Naive thymus-derived CD4-positive, alpha-beta T cell (primary cell): ENCODE data around the gene DNAJC10. TPM values are rescaled to one million over a fixed set of nuclear protein-coding genes. Genes with fewer than 3 reads are reported as not detected.

ENCODE experiments used
- ATAC-seq: fragments of 150-1000 bp; cut with Tn5 transposase; 2 replicates; pipeline ENCODE4 v1.10.0; 2021; ENCODE audit warnings: mild to moderate bottlenecking, moderate library complexity
- CTCF ChIA-PET: fragments of 350-600 bp; sonication (Branson Sonifier 250); formaldehyde crosslinking; loops from one replicate; lab custom pipeline; 2021; ENCODE audit warnings: antibody characterized with exemption; lab: Charles Lee
- POLR2A ChIA-PET: fragments of 350-600 bp; sonication (Branson Sonifier 250); formaldehyde crosslinking; loops from one replicate; lab custom pipeline; 2021; ENCODE audit warnings: antibody characterized with exemption, inconsistent platforms; lab: Charles Lee
- DNase-seq, 9 donors: peaks; one replicate each; pipeline versions ENCODE4 v3.0.0 to v3.0.0-alpha.2; 2020 to 2022; ENCODE audit warnings: mixed read lengths in 1 of 9
- H3K27ac ChIP-seq: one replicate; pipeline ENCODE4 v1.7.0; 2013; ENCODE audit warnings: mild to moderate bottlenecking, low read depth, low read length, moderate library complexity
- H3K27me3 ChIP-seq, 2 donors: one replicate each; pipeline ENCODE4 v1.7.0; 2013; ENCODE audit warnings: low read length in 2 of 2, mild to moderate bottlenecking in 2 of 2, moderate library complexity in 2 of 2; ENCODE audit not compliant: control insufficient read depth in 2 of 2, insufficient read depth in 2 of 2
- H3K36me3 ChIP-seq, 3 experiments: 1 replicate in 2 of 3; 2 replicates in 1 of 3; pipeline ENCODE4 v1.7.0; 2013; ENCODE audit warnings: low read length in 3 of 3, mild to moderate bottlenecking in 3 of 3, moderate library complexity in 1 of 3; ENCODE audit not compliant: insufficient read depth in 3 of 3, control insufficient read depth in 2 of 3
- H3K4me1 ChIP-seq, 2 donors: one replicate each; pipeline ENCODE4 v1.7.0; 2013; ENCODE audit warnings: low read length in 2 of 2, mild to moderate bottlenecking in 2 of 2, moderate library complexity in 1 of 2; ENCODE audit not compliant: control insufficient read depth in 2 of 2, insufficient read depth in 2 of 2
- H3K4me3 ChIP-seq: 2 replicates; pipeline ENCODE4 v1.7.0; 2013; ENCODE audit warnings: mild to moderate bottlenecking, low read length
- H3K9me3 ChIP-seq, 3 experiments: 1 replicate in 2 of 3; 2 replicates in 1 of 3; pipeline ENCODE4 v1.7.0; 2013; ENCODE audit warnings: low read length in 3 of 3; ENCODE audit not compliant: control insufficient read depth in 2 of 3
- H3K27ac Mint-ChIP-seq, 9 donors: one replicate each; pipeline ENCODE4 v1.8.0; 2020 to 2022; ENCODE audit warnings: mixed read lengths in 9 of 9, mild to moderate bottlenecking in 8 of 9, moderate library complexity in 5 of 9, inconsistent platforms in 2 of 9
- H3K27me3 Mint-ChIP-seq, 5 donors: one replicate each; pipeline ENCODE4 v1.8.0; 2021 to 2022; ENCODE audit warnings: mixed read lengths in 5 of 5, mild to moderate bottlenecking in 1 of 5
- H3K36me3 Mint-ChIP-seq, 5 donors: one replicate each; pipeline ENCODE4 v1.8.0; 2020 to 2022; ENCODE audit warnings: mixed read lengths in 5 of 5, mild to moderate bottlenecking in 3 of 5, inconsistent platforms in 1 of 5
- H3K4me1 Mint-ChIP-seq, 7 donors: one replicate each; pipeline ENCODE4 v1.8.0; 2020 to 2022; ENCODE audit warnings: mixed read lengths in 7 of 7, mild to moderate bottlenecking in 3 of 7, inconsistent platforms in 1 of 7
- H3K4me3 Mint-ChIP-seq, 10 donors: one replicate each; pipeline ENCODE4 v1.8.0; 2020 to 2022; ENCODE audit warnings: mild to moderate bottlenecking in 10 of 10, mixed read lengths in 10 of 10, moderate library complexity in 6 of 10, inconsistent platforms in 2 of 10
- H3K9me3 Mint-ChIP-seq, 11 donors: one replicate each; pipeline ENCODE4 v1.8.0; 2020 to 2022; ENCODE audit warnings: mixed read lengths in 11 of 11, mild to moderate bottlenecking in 4 of 11, inconsistent platforms in 1 of 11, moderate library complexity in 1 of 11
- intact Hi-C, 2 donors: fragments of 100-400 bp; cut with micrococcal nuclease; formaldehyde crosslinking; loops; one replicate each; pipeline ENCODE4 v1.15.1; 2023
- polyA plus RNA-seq, 2 donors: library from polyadenylated mRNA; unstranded; fragments of 300-500 nt; fragmentation: Illumina TruSeq; gene quantifications; one replicate each; pipeline ENCODE4 v1.2.3, GENCODE V29; 2021
- total RNA-seq, 6 experiments: library from RNA in 5 of 6; stranded (reverse) in 5 of 6; gene quantifications; 1 replicate in 5 of 6; 2 replicates in 1 of 6; pipeline ENCODE4 v1.2.3 and lab custom pipeline; 2021 to 2026

DNAJC10 gene
- 10 to 100 TPM; 35.9 to 70.4 (median 55.6) TPM for total RNA-seq
- polyA plus RNA-seq: 10 to 100 TPM; 39.3 to 52.8 TPM
- total RNA-seq (lab: John Stamatoyannopoulos, UW): 50.7 reads per million, percentile 71 among the genes with 10 or more reads in this experiment

GRCh38 chr2:182715892-182716649 is at the start of gene DNAJC10:
Gene DNAJC10 (plus strand): TSS chr2:182716257. CDS start chr2:182718087, 1,830 bp downstream.
- Mint-ChIP-seq H3K36me3 (peaks cover 0 to 6% (median 4%) of the 10 kb centered on the region in 5 donors), H3K27me3 (peaks cover 0 to 11% (median under 1%) of the 10 kb centered on the region in 5 donors), H3K27ac (no peak within 1 kb of the TSS), H3K4me3 (no peak within 1 kb of the TSS), H3K9me3 (no peaks in the 10 kb centered on the region), H3K4me1 (peaks cover 0 to 13% (median 9%) of the 10 kb centered on the region in 7 donors)
- DNase-seq: peak; percentile 79 to 91 (median 86)
- ATAC-seq: peak; percentile 91
- Histone ChIP-seq H3K4me1 (peaks cover 9 to 16% of the 10 kb centered on the region in 2 donors), H3K4me3 (peak within 1 kb of the TSS; percentile 86), H3K9me3 (no peaks in the 10 kb centered on the region), H3K27ac (peak within 1 kb of the TSS; percentile 73), H3K27me3 (no peaks in the 10 kb centered on the region), H3K36me3 (peaks cover 0 to 8% (median 0%) of the 10 kb centered on the region in 3 experiments)
- POLR2A ChIA-PET: no interaction called here
- intact Hi-C loops: loop anchor here (1.0 to 5.0 kb wide), 10 partner anchors 17 to 1734 kb away; partner anchors contain the start of genes NCKAP1 (in 2 of the 2), NUP35 (in 2 of the 2), ITPRID2 (in 1 of the 2) and UBE2E3 (in 1 of the 2)
- CTCF ChIA-PET: interaction anchor here (0.6 kb wide), 2 partner anchors 405 to 1695 kb away, joined by 3 read pairs; no protein-coding TSS in a partner anchor

GRCh38 chr2:182666674-182667314 is 49.3 kb upstream of the DNAJC10 start:
- ATAC-seq (peak; percentile 70), DNase-seq (peak in 6 of 9 donors; percentile 6 to 40 (median 20))

GRCh38 chr2:182667315-182667695 is 48.8 kb upstream of the DNAJC10 start:
- POLR2A ChIA-PET: no interaction called here
- Mint-ChIP-seq H3K4me1 (no peaks in the 10 kb centered on the region), H3K27me3 (peaks cover 0 to 25% (median 0%) of the 10 kb centered on the region in 5 donors), H3K36me3 (no peaks in the 10 kb centered on the region), H3K9me3 (no peaks in the 10 kb centered on the region), H3K4me3 (no peak overlapping the region), H3K27ac (no peak overlapping the region)
- CTCF ChIA-PET: interaction anchor here (0.8 to 1.4 kb wide), 4 partner anchors 11 to 427 kb away, joined by 4 to 15 read pairs (median 6); no protein-coding TSS in a partner anchor
- Histone ChIP-seq H3K27me3 (no peaks in the 10 kb centered on the region), H3K4me3 (no peak overlapping the region), H3K27ac (no peak overlapping the region), H3K9me3 (no peaks in the 10 kb centered on the region), H3K4me1 (no peaks in the 10 kb centered on the region), H3K36me3 (no peaks in the 10 kb centered on the region)
- intact Hi-C loops: loop anchor here (1.0 kb wide), 2 partner anchors 48 to 313 kb away; no protein-coding TSS in a partner anchor
- DNase-seq (no peak), ATAC-seq (no peak)

More at GRCh38 chr2:182666674-182667314, 49.3 kb upstream of the DNAJC10 start:
- peaks cover 0 to 29% (median 0%) of the 10 kb centered on the region in 5 donors for H3K27me3 Mint-ChIP-seq
- no peaks in the 10 kb centered on the region for H3K27me3 ChIP-seq
- H3K27ac ChIP-seq: no peak overlapping the region
- ChIA-PET CTCF (interaction anchor here (0.6 to 1.4 kb wide), 8 partner anchors 10 to 427 kb away, joined by 3 to 15 read pairs (median 5); no protein-coding TSS in a partner anchor), POLR2A (no interaction called here)
- H3K4me3 ChIP-seq: no peak overlapping the region
- H3K9me3 Mint-ChIP-seq: no peaks in the 10 kb centered on the region
- H3K36me3 Mint-ChIP-seq: no peaks in the 10 kb centered on the region
- H3K4me1 ChIP-seq: no peaks in the 10 kb centered on the region
- H3K4me3 Mint-ChIP-seq: no peak overlapping the region
- intact Hi-C loops: loop anchor here (1.0 kb wide), 2 partner anchors 49 to 314 kb away; no protein-coding TSS in a partner anchor
- no peaks in the 10 kb centered on the region for H3K9me3 ChIP-seq
- no peak overlapping the region for H3K27ac Mint-ChIP-seq
- no peaks in the 10 kb centered on the region for H3K36me3 ChIP-seq
- no peaks in the 10 kb centered on the region for H3K4me1 Mint-ChIP-seq

GRCh38 chr2:182668671-182669070 is 47.4 kb upstream of the DNAJC10 start:
- DNase-seq (no peak), ATAC-seq (no peak)
- no peaks in the 10 kb centered on the region for H3K9me3 Mint-ChIP-seq
- intact Hi-C loops: no loop called here
- CTCF ChIA-PET: interaction anchor here (0.5 to 1.0 kb wide), 5 partner anchors 8 to 311 kb away, joined by 3 to 6 read pairs (median 4); no protein-coding TSS in a partner anchor
- H3K4me1 Mint-ChIP-seq: no peaks in the 10 kb centered on the region
- H3K4me3 ChIP-seq: no peak overlapping the region
- POLR2A ChIA-PET: no interaction called here
- no peaks in the 10 kb centered on the region for H3K36me3 Mint-ChIP-seq
- H3K9me3 ChIP-seq: no peaks in the 10 kb centered on the region
- no peak overlapping the region for H3K27ac ChIP-seq
- H3K36me3 ChIP-seq: no peaks in the 10 kb centered on the region
- H3K27ac Mint-ChIP-seq: peak overlapping the region in 1 of 9 donors; percentile 31
- no peaks in the 10 kb centered on the region for H3K4me1 ChIP-seq
- no peaks in the 10 kb centered on the region for H3K27me3 ChIP-seq
- H3K4me3 Mint-ChIP-seq: no peak overlapping the region
- H3K27me3 Mint-ChIP-seq: peaks cover 0 to 14% (median 0%) of the 10 kb centered on the region in 5 donors

- ChIA-PET POLR2A (no interaction called here), CTCF (no interaction called here)
- no peak for ATAC-seq
- Histone ChIP-seq H3K9me3 (no peaks in the 10 kb centered on the region), H3K4me3 (no peak overlapping the region), H3K4me1 (no peaks in the 10 kb centered on the region), H3K27me3 (no peaks in the 10 kb centered on the region), H3K27ac (no peak overlapping the region), H3K36me3 (no peaks in the 10 kb centered on the region)
- Mint-ChIP-seq H3K4me1 (no peaks in the 10 kb centered on the region), H3K4me3 (no peak overlapping the region), H3K27me3 (peaks cover 0 to 26% (median 18%) of the 10 kb centered on the region in 5 donors), H3K36me3 (no peaks in the 10 kb centered on the region), H3K27ac (no peak overlapping the region), H3K9me3 (peaks cover 0 to 4% (median 0%) of the 10 kb centered on the region in 11 donors)
- no peak for DNase-seq
- intact Hi-C loops: no loop called here
Observed at GRCh38 chr2:182672466-182673165, 43.4 kb upstream of the DNAJC10 start.

GRCh38 chr2:182680837-182681236 is 35.2 kb upstream of the DNAJC10 start:
- Mint-ChIP-seq H3K27me3 (peaks cover 14 to 38% (median 26%) of the 10 kb centered on the region in 5 donors), H3K27ac (no peak overlapping the region), H3K4me1 (no peaks in the 10 kb centered on the region), H3K4me3 (no peak overlapping the region), H3K36me3 (no peaks in the 10 kb centered on the region), H3K9me3 (peaks cover 0 to 2% (median 0%) of the 10 kb centered on the region in 11 donors)
- CTCF ChIA-PET: no interaction called here
- POLR2A ChIA-PET: no interaction called here
- Histone ChIP-seq H3K4me1 (no peaks in the 10 kb centered on the region), H3K36me3 (no peaks in the 10 kb centered on the region), H3K4me3 (no peak overlapping the region), H3K27ac (no peak overlapping the region), H3K27me3 (no peaks in the 10 kb centered on the region), H3K9me3 (no peaks in the 10 kb centered on the region)
- DNase-seq (no peak), ATAC-seq (no peak)
- intact Hi-C loops: no loop called here
